IPS-NIHi7 (cell line): Measurements from ENCODE around the gene C14orf180.
A peak's percentile ranks its signal among the peaks of the same experiment; 100 is the strongest.
"Not testable (repeated sequence)": the region's sequence is repeated elsewhere in the genome, so short reads cannot be mapped to it uniquely, and the experiment has no call there.

Experiments
- DNase-seq: peaks from one replicate; pipeline ENCODE4 v3.0.0; 2012; ENCODE audit warnings: mixed read lengths; ENCODE audit errors: extremely low spot score

The C14orf180 gene

GRCh38 chr14:104611881-104612280 lies 32.3 kb downstream of the C14orf180 start:
- no peak for DNase-seq

DNA sequence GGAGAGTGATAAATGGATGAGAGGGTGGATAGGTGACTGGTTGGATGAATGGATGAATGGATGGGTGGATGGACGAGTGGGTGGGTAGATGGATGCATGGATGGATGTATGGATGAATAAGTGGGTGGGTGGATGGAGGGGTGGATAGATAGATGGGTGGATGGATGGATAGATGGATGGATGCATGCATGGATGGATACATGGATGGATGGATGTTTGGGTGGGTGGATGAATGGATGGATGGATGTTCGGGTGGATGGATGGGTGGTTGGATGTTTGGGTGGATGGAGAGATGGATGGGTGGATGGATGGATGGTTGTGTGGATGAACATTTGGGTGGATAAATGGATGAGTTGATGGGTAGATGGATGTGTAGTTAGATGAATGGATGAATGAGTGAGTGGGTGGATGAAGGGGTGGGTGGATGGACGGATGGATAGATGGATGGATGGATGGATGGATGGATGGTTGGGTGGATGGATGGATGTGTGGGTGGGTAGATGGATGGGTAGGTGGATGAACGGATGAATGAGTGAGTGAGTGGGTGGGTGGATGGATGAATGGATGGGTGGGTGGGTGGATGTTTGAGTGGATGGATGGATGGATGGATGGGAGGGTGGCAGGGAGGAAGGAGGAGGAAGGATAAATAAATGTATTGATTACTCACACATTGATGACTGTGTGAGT lies 34.7 kb downstream of the C14orf180 start:
- no peak for DNase-seq

GRCh38 chr14:104624939-104625338 lies 45.4 kb downstream of the C14orf180 start:
- peak; percentile 8 for DNase-seq

DNA sequence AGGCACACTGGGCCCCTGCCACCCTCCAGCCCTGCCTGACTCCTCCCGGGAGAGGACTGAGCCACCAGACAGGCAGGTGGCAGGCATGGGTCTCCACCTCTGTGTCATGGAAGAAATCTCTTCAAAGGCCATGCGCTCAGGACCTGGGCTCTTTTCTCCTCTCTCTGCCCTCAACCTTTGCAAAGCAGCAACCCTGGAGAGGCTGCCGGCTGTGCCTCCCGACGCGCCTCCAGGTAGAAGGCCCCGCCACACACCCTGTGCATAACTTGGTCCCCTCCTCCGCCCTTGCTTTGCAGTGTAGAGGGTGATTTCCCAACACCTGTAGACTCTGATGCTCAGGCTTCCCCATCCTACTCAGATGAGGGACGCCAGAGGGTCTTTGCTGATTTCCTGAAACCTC lies 53.2 kb downstream of the C14orf180 start:
- DNase-seq = no peak

- DNase-seq = no peak
Observed at GRCh38 chr14:104633276-104634137, 53.9 kb downstream of the C14orf180 start.

DNA sequence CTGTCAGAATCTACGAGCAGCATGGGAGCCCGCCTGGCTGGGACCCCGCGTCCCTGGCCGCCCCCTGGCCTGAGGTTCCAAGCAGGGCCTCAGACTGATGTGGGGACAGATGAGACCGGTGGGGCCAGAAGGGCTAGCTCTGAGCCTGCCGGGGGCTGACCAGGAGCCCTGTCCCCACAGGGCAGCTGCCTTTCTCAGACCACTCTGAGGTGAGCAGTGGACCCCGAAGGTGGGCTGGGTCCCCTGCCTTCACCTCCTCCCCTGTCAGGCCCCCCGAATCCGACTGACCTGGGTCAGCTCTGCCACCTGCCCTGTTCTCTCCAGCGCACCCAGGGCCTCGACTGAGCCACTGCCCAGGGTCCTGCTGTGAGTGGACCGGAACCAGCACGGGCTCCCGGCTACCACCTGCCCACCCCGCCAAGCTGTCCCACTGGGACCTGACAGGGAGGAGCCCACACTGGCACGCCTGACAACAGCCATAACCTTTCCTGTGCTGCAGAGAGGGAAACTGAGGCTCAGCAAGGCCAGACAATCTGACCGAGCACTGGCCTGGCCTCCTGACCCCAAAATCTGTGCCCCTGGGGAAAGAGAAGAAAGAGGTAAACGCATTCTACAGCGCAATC lies 54.7 kb downstream of the C14orf180 start:
- no peak for DNase-seq

DNA sequence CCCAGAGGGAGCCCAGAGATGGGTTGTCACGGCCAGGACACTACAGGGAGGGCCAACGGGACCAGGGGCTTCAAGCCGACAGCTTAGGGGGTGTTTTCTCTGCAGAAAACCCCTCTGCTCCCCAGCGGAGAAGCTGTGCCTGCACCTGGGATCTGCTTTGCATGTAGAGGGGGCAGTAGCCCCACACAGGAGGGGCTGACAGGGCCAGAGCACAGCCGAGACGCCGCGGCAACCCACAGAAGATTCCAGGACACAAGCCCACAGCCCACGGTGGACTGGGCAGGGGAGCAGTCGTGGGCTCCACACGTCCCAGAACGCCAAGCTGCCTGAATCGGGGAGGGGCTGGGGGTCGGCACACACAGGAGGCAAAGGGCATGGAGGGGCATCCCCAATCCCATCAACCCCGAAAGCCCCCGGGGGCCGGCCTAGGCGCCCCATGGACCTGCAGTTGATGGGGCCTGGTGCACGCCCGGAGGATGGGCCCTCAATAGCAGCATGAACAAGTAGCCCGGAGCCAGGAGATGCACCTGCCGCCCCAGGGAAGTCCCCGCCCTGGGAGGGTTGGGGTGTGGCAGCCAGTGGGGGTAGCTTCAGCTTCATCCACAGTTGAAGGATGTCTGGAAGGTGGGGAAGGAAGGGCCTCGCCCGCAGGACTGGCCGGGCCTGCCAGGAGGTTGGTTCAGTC lies 55.5 kb downstream of the C14orf180 start:
- no peak for DNase-seq

DNA sequence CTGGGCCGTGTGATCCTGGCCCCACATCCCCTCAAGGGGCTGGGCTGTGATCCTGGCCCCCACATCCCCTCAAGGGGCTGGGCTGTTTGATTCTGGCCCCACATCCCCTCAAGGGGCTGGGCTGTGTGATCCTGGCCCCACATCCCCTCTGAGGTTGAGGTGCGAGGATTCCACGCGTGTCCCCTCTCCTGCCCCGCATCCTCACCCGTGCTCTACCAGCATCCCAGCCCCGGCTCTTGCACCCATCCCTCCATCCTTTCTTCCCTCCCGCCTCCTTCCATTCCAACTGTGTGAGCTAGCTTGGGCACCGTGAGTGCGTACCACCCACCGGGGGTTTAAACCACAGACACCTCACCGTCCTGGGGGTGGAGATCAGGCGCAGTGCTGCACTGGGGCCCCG lies 56.2 kb downstream of the C14orf180 start:
- DNase-seq = no peak

DNA sequence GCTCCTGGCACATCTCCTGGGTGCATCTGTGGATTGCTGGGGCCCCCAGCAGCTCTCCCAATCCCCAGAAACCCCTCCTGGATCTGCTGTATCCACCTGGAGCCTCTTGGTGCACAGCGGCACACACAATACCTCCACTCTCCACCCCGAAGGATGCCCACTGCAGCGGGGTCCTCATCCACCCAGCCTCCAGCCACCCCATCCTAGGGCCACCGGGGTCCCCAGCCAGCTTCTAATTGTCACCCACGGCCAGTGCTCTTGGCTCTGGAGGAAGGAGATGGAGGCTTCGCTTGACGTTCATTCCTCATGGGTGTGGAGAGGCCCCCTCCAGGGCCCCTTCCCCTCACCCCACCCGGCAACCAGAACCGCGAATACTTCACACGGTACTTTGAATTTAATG lies 56.6 kb downstream of the C14orf180 start:
- no peak for DNase-seq

DNA sequence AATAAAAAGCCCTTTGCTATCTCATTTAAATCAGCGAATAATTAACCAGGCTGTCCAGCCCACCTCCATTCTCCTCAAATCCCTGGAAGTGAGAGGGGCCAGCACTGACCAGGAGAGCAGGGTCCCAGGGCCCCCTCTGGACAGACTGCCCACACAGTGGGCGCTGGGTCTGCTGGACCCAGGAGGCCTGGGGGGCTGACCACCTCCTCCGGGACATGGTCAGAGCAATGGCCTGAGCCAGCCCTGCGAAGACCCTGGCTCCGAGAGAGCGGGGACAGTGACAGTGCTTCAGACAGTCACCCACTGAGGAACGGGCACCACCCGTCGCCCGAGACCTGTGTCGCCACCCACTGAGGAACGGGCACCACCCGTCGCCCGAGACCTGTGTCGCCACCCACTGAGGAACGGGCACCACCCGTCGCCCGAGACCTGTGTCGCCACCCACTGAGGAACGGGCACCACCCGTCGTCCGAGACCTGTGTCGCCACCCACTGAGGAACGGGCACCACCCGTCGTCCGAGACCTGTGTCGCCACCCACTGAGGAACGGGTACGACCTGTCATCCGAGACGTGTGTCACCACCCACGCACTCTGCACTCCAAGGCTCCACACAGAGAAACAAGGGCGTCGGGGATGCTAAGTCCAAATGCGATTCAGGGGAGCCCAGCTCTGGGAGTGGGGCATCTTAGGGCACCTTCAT lies 57.4 kb downstream of the C14orf180 start:
- not testable (repeated sequence) for DNase-seq

GRCh38 chr14:104637546-104638003 lies 58.0 kb downstream of the C14orf180 start:
- no peak for DNase-seq

DNA sequence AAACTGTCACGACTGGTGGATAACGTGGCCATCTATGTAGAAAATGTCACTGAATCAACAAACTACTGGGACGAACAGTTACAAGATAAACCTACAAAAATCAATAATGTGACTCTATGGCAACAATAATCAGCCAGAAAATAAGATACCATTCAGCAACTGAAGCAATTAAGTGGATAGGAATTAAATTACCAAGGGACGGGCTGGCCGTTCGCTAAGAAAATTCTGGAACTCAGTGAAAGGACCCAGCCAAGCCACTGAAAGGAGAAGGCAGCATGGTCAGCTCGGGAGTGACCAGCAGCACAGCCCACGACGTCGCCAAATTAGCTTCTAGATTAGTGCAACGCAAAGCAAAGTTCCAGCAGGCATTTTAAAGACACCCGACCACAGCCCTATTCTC lies 58.6 kb downstream of the C14orf180 start:
- no peak for DNase-seq

DNA sequence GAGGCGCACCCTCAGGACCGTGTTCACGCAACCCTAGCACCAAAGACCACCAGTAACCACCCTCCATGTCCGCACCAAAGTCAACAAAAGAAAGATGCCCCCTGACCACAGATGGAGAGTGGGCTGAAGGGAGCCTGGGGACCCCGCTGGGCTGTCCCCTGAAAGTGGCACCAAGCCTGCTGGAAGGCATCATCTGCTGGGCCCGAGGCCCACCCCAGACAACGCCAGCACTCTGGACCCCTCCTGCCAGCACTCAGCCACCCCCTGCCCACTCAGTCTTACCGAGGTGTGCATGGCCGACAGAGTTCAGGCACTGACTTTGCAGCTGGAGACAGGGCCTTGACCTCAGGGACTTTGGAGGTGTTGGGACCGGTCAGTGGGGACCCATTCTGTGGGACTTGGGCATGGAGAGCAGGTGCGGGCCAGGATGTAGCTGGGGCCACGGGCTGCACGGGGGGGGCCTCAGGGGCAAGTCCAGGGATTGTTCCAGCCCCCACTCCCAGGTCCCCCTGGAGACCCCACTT lies 59.4 kb downstream of the C14orf180 start:
- DNase-seq = no peak

DNA sequence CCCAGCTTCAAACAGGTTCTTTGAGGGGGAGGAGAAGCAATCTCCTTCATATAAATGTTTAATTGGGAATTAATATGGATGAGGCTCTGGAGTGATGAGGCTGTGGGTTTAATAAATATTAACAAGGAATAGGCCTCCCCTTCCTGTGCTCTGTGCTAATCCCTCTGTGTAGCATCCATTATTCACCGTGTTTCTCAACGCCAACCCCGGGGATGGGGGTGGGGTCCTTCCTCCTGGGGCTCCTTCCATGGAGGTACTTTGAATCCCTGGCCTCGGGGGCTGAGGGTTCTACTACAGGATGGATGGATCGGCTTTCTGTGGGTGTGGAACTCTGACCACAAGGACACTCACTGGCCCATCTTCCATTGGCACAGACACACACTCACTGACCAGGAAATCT lies 59.9 kb downstream of the C14orf180 start:
- no peak for DNase-seq
